ENCODE results near the gene FRS2. TPM values are rescaled to one million over a fixed set of nuclear protein-coding genes. Genes with fewer than 3 reads are reported as not detected.

The FRS2 gene
- total RNA-seq, 2 experiments from 2014 or later, result 21.7 to 24.9 TPM

- no peak for DNase-seq
- ChIA-PET CTCF (no interaction called here), POLR2A (no interaction called here)
- Mint-ChIP-seq H3K27me3 (no peaks in the 10 kb centered on the region), H3K27ac (no peak overlapping the region), H3K9me3 (no peaks in the 10 kb centered on the region), H3K36me3 (ENCODE audit: low read depth) (no peaks in the 10 kb centered on the region), H3K4me1 (ENCODE audit: low read depth) (no peaks in the 10 kb centered on the region), H3K4me3 (no peak overlapping the region)
- H3K4me3 ChIP-seq (ENCODE audit: low read length), result no peak overlapping the region
- no peaks in the 10 kb centered on the region for H3K9me3 ChIP-seq (ENCODE audit: control insufficient read depth in 1 of 2, insufficient read depth in 1 of 2, low read length in 2 of 2)
- TF ChIP-seq, protein P1, sequence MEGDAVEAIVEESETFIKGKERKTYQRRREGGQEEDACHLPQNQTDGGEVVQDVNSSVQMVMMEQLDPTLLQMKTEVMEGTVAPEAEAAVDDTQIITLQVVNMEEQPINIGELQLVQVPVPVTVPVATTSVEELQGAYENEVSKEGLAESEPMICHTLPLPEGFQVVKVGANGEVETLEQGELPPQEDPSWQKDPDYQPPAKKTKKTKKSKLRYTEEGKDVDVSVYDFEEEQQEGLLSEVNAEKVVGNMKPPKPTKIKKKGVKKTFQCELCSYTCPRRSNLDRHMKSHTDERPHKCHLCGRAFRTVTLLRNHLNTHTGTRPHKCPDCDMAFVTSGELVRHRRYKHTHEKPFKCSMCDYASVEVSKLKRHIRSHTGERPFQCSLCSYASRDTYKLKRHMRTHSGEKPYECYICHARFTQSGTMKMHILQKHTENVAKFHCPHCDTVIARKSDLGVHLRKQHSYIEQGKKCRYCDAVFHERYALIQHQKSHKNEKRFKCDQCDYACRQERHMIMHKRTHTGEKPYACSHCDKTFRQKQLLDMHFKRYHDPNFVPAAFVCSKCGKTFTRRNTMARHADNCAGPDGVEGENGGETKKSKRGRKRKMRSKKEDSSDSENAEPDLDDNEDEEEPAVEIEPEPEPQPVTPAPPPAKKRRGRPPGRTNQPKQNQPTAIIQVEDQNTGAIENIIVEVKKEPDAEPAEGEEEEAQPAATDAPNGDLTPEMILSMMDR (IDR thresholded peaks at IDR 0.05), result no peak
- H3K27me3 ChIP-seq (ENCODE audit: control insufficient read depth in 1 of 2, insufficient read depth in 2 of 2, low read length in 2 of 2), result no peaks in the 10 kb centered on the region
- intact Hi-C loops (cut with DNase I, micrococcal nuclease), result no loop called here
- no peak overlapping the region for H3K27ac ChIP-seq (ENCODE audit: low read depth in 1 of 2, low read length in 2 of 2)
- no peaks in the 10 kb centered on the region for H3K4me1 ChIP-seq (ENCODE audit: insufficient read depth, low read length)
- H3K36me3 ChIP-seq (ENCODE audit: insufficient read depth, low read length), result no peaks in the 10 kb centered on the region
- ATAC-seq (ENCODE audit: poor library complexity), result no peak
Observed at GRCh38 chr12:69435644-69436043, 34.5 kb upstream of the FRS2 start.

DNA sequence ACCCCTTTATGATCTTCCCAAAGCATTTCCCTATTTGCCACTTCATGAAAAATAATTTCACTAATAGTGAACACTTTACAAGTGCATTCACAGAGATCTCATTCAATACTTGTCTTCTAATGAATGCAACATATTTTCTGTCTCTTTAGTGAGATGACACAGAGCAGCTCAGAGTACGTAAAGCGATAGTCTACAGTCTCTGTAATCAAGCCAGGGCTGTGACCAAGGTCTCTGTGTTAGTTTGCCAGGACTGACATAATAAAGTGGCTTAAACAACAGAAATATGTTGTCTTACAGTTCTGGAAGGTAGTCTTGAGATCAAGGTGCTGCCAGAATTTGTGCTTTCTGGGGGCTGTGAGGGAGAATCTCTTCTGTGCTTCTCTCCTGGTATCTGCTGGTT is 33.1 kb upstream of the FRS2 start:
- H3K36me3 Mint-ChIP-seq (ENCODE audit: low read depth), result no peaks in the 10 kb centered on the region
- POLR2A ChIA-PET, result no interaction called here
- H3K27me3 Mint-ChIP-seq, result no peaks in the 10 kb centered on the region
- ATAC-seq (ENCODE audit: poor library complexity) (no peak), DNase-seq (no peak)
- no peak overlapping the region for H3K27ac ChIP-seq (ENCODE audit: low read depth in 1 of 2, low read length in 2 of 2)
- TF ChIP-seq, protein P1 (IDR thresholded peaks at IDR 0.05), result no peak
- no peaks in the 10 kb centered on the region for H3K36me3 ChIP-seq (ENCODE audit: insufficient read depth, low read length)
- H3K4me3 ChIP-seq (ENCODE audit: low read length), result no peak overlapping the region
- H3K4me3 Mint-ChIP-seq, result no peak overlapping the region
- no peaks in the 10 kb centered on the region for H3K9me3 Mint-ChIP-seq
- H3K4me1 Mint-ChIP-seq (ENCODE audit: low read depth), result no peaks in the 10 kb centered on the region
- CTCF ChIA-PET, result no interaction called here
- intact Hi-C loops (cut with DNase I, micrococcal nuclease), result no loop called here
- H3K4me1 ChIP-seq (ENCODE audit: insufficient read depth, low read length), result no peaks in the 10 kb centered on the region
- H3K27me3 ChIP-seq (ENCODE audit: control insufficient read depth in 1 of 2, insufficient read depth in 2 of 2, low read length in 2 of 2), result no peaks in the 10 kb centered on the region
- no peak overlapping the region for H3K27ac Mint-ChIP-seq
- no peaks in the 10 kb centered on the region for H3K9me3 ChIP-seq (ENCODE audit: control insufficient read depth in 1 of 2, insufficient read depth in 1 of 2, low read length in 2 of 2)

DNA sequence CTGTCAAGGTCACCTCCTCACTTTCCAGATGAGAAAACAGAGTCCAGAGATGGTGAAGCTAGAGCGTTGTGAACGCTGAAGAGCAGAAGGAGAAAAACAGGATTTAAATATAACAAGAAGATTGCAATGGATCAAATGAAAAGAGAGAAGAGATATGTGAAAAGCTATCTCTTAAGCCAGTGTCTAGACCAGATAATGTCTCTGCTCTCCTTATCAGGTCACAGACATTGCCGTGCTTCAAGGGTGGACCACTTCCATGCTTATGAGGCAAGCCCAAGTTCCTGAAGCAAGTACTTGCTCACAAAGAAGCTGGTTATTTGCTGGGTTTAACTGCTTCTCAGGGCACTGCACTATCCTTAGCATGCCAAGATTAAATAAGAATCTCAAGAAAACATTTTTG is 31.6 kb upstream of the FRS2 start:
- Histone ChIP-seq H3K4me1 (ENCODE audit: insufficient read depth, low read length) (no peaks in the 10 kb centered on the region), H3K4me3 (ENCODE audit: low read length) (no peak overlapping the region), H3K9me3 (ENCODE audit: control insufficient read depth in 1 of 2, insufficient read depth in 1 of 2, low read length in 2 of 2) (no peaks in the 10 kb centered on the region), H3K27me3 (ENCODE audit: control insufficient read depth in 1 of 2, insufficient read depth in 2 of 2, low read length in 2 of 2) (no peaks in the 10 kb centered on the region), H3K27ac (ENCODE audit: low read depth in 1 of 2, low read length in 2 of 2) (no peak overlapping the region), H3K36me3 (ENCODE audit: insufficient read depth, low read length) (no peaks in the 10 kb centered on the region)
- POLR2A ChIA-PET, result no interaction called here
- no peaks in the 10 kb centered on the region for H3K9me3 Mint-ChIP-seq
- TF ChIP-seq, protein P1 (IDR thresholded peaks at IDR 0.05), result no peak
- CTCF ChIA-PET, result no interaction called here
- no peak for ATAC-seq (ENCODE audit: poor library complexity)
- H3K4me1 Mint-ChIP-seq (ENCODE audit: low read depth), result no peaks in the 10 kb centered on the region
- no peaks in the 10 kb centered on the region for H3K27me3 Mint-ChIP-seq
- H3K36me3 Mint-ChIP-seq (ENCODE audit: low read depth), result no peaks in the 10 kb centered on the region
- no peak overlapping the region for H3K4me3 Mint-ChIP-seq
- intact Hi-C loops (cut with DNase I, micrococcal nuclease), result no loop called here
- no peak for DNase-seq
- no peak overlapping the region for H3K27ac Mint-ChIP-seq

All from CD4-positive, alpha-beta T cell (primary cell).